HepG2 (cell line): ENCODE results near the gene WDR37. TPM values are rescaled to one million over a fixed set of nuclear protein-coding genes. Genes with fewer than 3 reads are reported as not detected.
A peak's percentile ranks its signal among the peaks of the same experiment; 100 is the strongest.

ENCODE experiments used
- ATAC-seq: fragments of 200-7000 bp; cut with Tn5 transposase; 3 replicates; pipeline ENCODE4 v1.9.1; 2020; ENCODE audit warnings: mild to moderate bottlenecking, moderate library complexity
- BruUV-seq: library from RNA; stranded (reverse); fragments of 400-500 nt; replicated peaks from 2 replicates; lab custom pipeline; 2021; lab: Mats Ljungman, UMichigan
- CTCF ChIA-PET: fragments of 300-600 bp; formaldehyde crosslinking; extraction: SDS; loops from one replicate; lab custom pipeline; 2021; ENCODE audit warnings: low total read pairs, inconsistent platforms, low intra/inter-chr PET ratio; lab: Yijun Ruan, JAX
- POLR2A ChIA-PET: fragments of 350-600 bp; sonication (Branson Sonifier 250); formaldehyde crosslinking; loops from one replicate; lab custom pipeline; 2020; ENCODE audit warnings: antibody characterized with exemption, inconsistent platforms; lab: Yijun Ruan, JAX
- DNase-seq: peaks from one replicate; pipeline ENCODE4 v3.0.0-alpha.2; 2015; ENCODE audit warnings: low spot score
- FAIRE-seq: peaks from 3 replicates; lab custom pipeline; 2011; peaks lifted over from hg19 to GRCh38; lab: Jason Lieb, UNC
- H2AFZ ChIP-seq: one replicate; pipeline ENCODE4 v1.6.1; 2011; ENCODE audit warnings: low read length, inconsistent platforms
- H3K27ac ChIP-seq: fragments of 300-600 bp; 3 replicates; pipeline ENCODE4 v1.8.0; 2011; ENCODE audit warnings: mixed run types, mild to moderate bottlenecking, mixed read lengths, low read length, inconsistent platforms; ENCODE audit not compliant: insufficient read depth; ENCODE audit errors: extremely low read length
- H3K27me3 ChIP-seq, 2 experiments: fragments of 200-600 bp in 1 of 2; 2 replicates in 1 of 2; 3 replicates in 1 of 2; pipeline versions ENCODE4 v1.6.0 to v1.8.0; 2011; ENCODE audit warnings: low read length in 2 of 2, mild to moderate bottlenecking in 2 of 2, moderate library complexity in 2 of 2, inconsistent platforms in 1 of 2; ENCODE audit not compliant: insufficient read depth in 2 of 2, control insufficient read depth in 1 of 2
- H3K36me3 ChIP-seq, 2 experiments: fragments of 200-600 bp in 1 of 2; replicated peaks in 1 of 2; 2 replicates in 1 of 2; 3 replicates in 1 of 2; pipeline versions ENCODE4 v1.5.1 to v1.8.0; 2011; ENCODE audit warnings: low read length in 2 of 2, inconsistent platforms in 1 of 2; ENCODE audit not compliant: insufficient read depth in 2 of 2, control insufficient read depth in 1 of 2
- H3K4me1 ChIP-seq: 2 replicates; pipeline ENCODE4 v1.5.1; 2012; ENCODE audit warnings: low read length, inconsistent platforms; ENCODE audit not compliant: insufficient read depth
- H3K4me2 ChIP-seq: 2 replicates; pipeline ENCODE4 v1.6.0; 2011; ENCODE audit warnings: low read depth, low read length, inconsistent platforms
- H3K4me3 ChIP-seq, 3 experiments: fragments of 200-600 bp in 1 of 3; sonication (generic), shearing (Covaris generic) in 1 of 3; replicated peaks in 1 of 3; 2 replicates each; pipeline ENCODE4 v1.5.1; 2011 to 2016; ENCODE audit warnings: low read length in 3 of 3, inconsistent platforms in 2 of 3, low read depth in 2 of 3, mild to moderate bottlenecking in 2 of 3, control low read depth in 1 of 3, mixed read lengths in 1 of 3; ENCODE audit not compliant: insufficient read depth in 1 of 3
- H3K79me2 ChIP-seq: one replicate; pipeline ENCODE4 v1.6.1; 2011; ENCODE audit warnings: low read length, inconsistent platforms; ENCODE audit not compliant: insufficient read depth
- H3K9ac ChIP-seq: 2 replicates; pipeline ENCODE4 v1.6.0; 2011; ENCODE audit warnings: mild to moderate bottlenecking, low read depth, low read length, inconsistent platforms; ENCODE audit not compliant: insufficient read depth
- H3K9me3 ChIP-seq: 2 replicates; pipeline ENCODE4 v1.5.1; 2012; ENCODE audit warnings: mild to moderate bottlenecking, low read length
- H4K20me1 ChIP-seq: 2 replicates; pipeline ENCODE4 v1.6.0; 2011; ENCODE audit warnings: inconsistent platforms, mild to moderate bottlenecking, low read length, moderate library complexity; ENCODE audit not compliant: insufficient read depth
- CHCHD3 ChIP-seq: sonication (generic); formaldehyde crosslinking; IDR thresholded peaks from 2 replicates; pipeline ENCODE4 v1.8.0; 2022; ENCODE audit warnings: mild to moderate bottlenecking, missing genetic modification reagents, moderate library complexity
- DR1 ChIP-seq: sonication (generic); formaldehyde crosslinking; IDR thresholded peaks from 2 replicates; pipeline ENCODE4 v1.8.0; 2021; ENCODE audit warnings: mild to moderate bottlenecking, missing genetic modification reagents, inconsistent platforms
- EEA1 ChIP-seq: sonication (generic); formaldehyde crosslinking; IDR thresholded peaks from 2 replicates; pipeline ENCODE4 v1.5.1; 2020; ENCODE audit warnings: mild to moderate bottlenecking, missing genetic modification reagents, borderline replicate concordance
- HOXA5 ChIP-seq: sonication (generic); formaldehyde crosslinking; IDR thresholded peaks from 2 replicates; pipeline ENCODE4 v1.4.0; 2020; ENCODE audit warnings: missing genetic modification reagents
- MEIS2 ChIP-seq: sonication (generic); formaldehyde crosslinking; IDR thresholded peaks from 2 replicates; pipeline ENCODE4 v1.9.0; 2021; ENCODE audit warnings: mild to moderate bottlenecking, missing genetic modification reagents
- SNRNP70 ChIP-seq: fragments of 200-400 bp; formaldehyde crosslinking; IDR thresholded peaks from 2 replicates; pipeline ENCODE4 v1.6.1; 2017; ENCODE audit warnings: mild to moderate bottlenecking, low read depth, low read length, moderate library complexity
- TMF1 ChIP-seq: sonication (generic); formaldehyde crosslinking; IDR thresholded peaks from 2 replicates; pipeline ENCODE4 v1.8.1; 2022; ENCODE audit warnings: low read depth, missing genetic modification reagents
- U2AF2 ChIP-seq: fragments of 200-400 bp; formaldehyde crosslinking; IDR thresholded peaks from 2 replicates; pipeline ENCODE4 v1.6.1; 2017; ENCODE audit warnings: low read depth, mild to moderate bottlenecking, low read length
- ZFP37 ChIP-seq: sonication (generic); formaldehyde crosslinking; IDR thresholded peaks from 2 replicates; pipeline ENCODE4 v1.4.0; 2020; ENCODE audit warnings: missing genetic modification reagents, borderline replicate concordance
- ZNF33A ChIP-seq: sonication (generic); formaldehyde crosslinking; IDR thresholded peaks from 2 replicates; pipeline ENCODE4 v1.5.1; 2020; ENCODE audit warnings: missing genetic modification reagents, mild to moderate bottlenecking, moderate library complexity, borderline replicate concordance
- ZNF44 ChIP-seq: sonication (generic); formaldehyde crosslinking; IDR thresholded peaks from 2 replicates; pipeline ENCODE4 v1.5.1; 2020; ENCODE audit warnings: mild to moderate bottlenecking, missing genetic modification reagents
- ZNF816 ChIP-seq: sonication (generic); formaldehyde crosslinking; IDR thresholded peaks from 2 replicates; pipeline ENCODE4 v1.8.0; 2022; ENCODE audit warnings: missing genetic modification reagents, mild to moderate bottlenecking, borderline replicate concordance
- ZSCAN21 ChIP-seq: sonication (generic); formaldehyde crosslinking; IDR thresholded peaks from 2 replicates; pipeline ENCODE4 v1.8.0; 2022; ENCODE audit warnings: mild to moderate bottlenecking, missing genetic modification reagents, moderate library complexity, borderline replicate concordance
- WGBS: methylation state at CpG from one replicate; pipeline ENCODE4 v1.1.6; 2017; ENCODE audit warnings: low lambda C conversion rate; 5-methylcytosine and 5-hydroxymethylcytosine counted together
- in situ Hi-C: cut with HindIII; loops from 2 replicates; pipeline ENCODE4 v1.10.0; 2017; ENCODE audit warnings: low pct_unique_long_range_greater_than_20kb; ENCODE audit not compliant: extremely low pct_ligation_motif_present
- intact Hi-C: fragments of 100-400 bp; cut with micrococcal nuclease; formaldehyde crosslinking; loops from one replicate; pipeline ENCODE4 v1.10.0; 2022; ENCODE audit not compliant: unreplicated experiment
- polyA plus RNA-seq, 8 experiments: library from polyadenylated mRNA; depleted of rRNA in 3 of 8; stranded (reverse) in 7 of 8; unstranded in 1 of 8; fragments of >200 nt; fragmentation: Illumina TruSeq in 4 of 8; extraction: Trizol in 4 of 8; gene quantifications; 2 replicates each; pipeline versions ENCODE4 v1.2.1 to v1.2.3, GENCODE V29; 2011 to 2016; ENCODE audit warnings: low read depth in 4 of 8, missing spikeins in 1 of 8, mixed read lengths in 1 of 8; ENCODE audit not compliant: insufficient read depth in 1 of 8
- total RNA-seq, 5 experiments: library from RNA; depleted of rRNA; stranded (reverse); fragments of >200 nt; fragmentation: Illumina TruSeq; extraction: Trizol; gene quantifications; 2 replicates each; pipeline ENCODE4 v1.2.3, GENCODE V29; 2016; ENCODE audit warnings: low read depth in 1 of 5
- TF ChIP-seq, protein P1 (sequence below): sonication (generic); formaldehyde crosslinking; IDR thresholded peaks from 2 replicates; pipeline ENCODE4 v1.4.0; 2020; ENCODE audit warnings: missing genetic modification reagents
- TF ChIP-seq, protein P2 (sequence below): sonication (generic); formaldehyde crosslinking; conservative IDR thresholded peaks from 2 replicates; pipeline ENCODE4 v1.8.1; 2023; ENCODE audit warnings: missing genetic modification reagents
- TF ChIP-seq, protein P3 (sequence below): sonication (generic); formaldehyde crosslinking; IDR thresholded peaks from 2 replicates; pipeline ENCODE4 v1.5.1; 2020; ENCODE audit warnings: mild to moderate bottlenecking, missing genetic modification reagents, moderate library complexity
- TF ChIP-seq, protein P4 (sequence below): sonication (generic); formaldehyde crosslinking; IDR thresholded peaks from 2 replicates; pipeline ENCODE4 v1.4.0; 2020; ENCODE audit warnings: mild to moderate bottlenecking, missing genetic modification reagents

The WDR37 gene
- total and polyA plus RNA-seq, 2 of the 13 experiments (the other 11 are each of a cell fraction or from before 2014, with no cell fraction given): 5.9 to 7.5 TPM

DNA sequence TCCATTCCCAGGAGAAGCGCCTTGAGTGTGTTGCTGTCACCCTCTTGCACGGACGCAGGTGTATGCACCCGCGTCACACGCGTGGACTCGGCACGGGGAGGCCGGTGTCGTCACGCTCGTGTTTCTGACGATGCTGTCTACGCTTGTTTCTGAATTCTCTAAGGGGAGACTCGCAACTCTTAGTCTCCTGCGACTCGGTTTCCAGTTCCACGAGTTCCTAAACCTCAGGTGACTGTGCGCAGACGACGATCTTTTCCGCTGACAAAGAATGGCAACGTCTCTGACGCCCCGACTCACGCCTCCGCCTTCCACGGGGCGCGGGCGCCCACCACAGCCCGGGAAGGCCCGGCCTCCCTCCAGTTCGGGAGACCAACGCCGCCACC lies 7.8 kb upstream of the WDR37 start (continued):
- TF ChIP-seq, protein P1, sequence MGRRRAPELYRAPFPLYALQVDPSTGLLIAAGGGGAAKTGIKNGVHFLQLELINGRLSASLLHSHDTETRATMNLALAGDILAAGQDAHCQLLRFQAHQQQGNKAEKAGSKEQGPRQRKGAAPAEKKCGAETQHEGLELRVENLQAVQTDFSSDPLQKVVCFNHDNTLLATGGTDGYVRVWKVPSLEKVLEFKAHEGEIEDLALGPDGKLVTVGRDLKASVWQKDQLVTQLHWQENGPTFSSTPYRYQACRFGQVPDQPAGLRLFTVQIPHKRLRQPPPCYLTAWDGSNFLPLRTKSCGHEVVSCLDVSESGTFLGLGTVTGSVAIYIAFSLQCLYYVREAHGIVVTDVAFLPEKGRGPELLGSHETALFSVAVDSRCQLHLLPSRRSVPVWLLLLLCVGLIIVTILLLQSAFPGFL: no peak
- TF ChIP-seq DR1 (CRISPR knock-in tag): no peak
- TF ChIP-seq EEA1 (CRISPR knock-in tag): no peak
- TF ChIP-seq, protein P2, sequence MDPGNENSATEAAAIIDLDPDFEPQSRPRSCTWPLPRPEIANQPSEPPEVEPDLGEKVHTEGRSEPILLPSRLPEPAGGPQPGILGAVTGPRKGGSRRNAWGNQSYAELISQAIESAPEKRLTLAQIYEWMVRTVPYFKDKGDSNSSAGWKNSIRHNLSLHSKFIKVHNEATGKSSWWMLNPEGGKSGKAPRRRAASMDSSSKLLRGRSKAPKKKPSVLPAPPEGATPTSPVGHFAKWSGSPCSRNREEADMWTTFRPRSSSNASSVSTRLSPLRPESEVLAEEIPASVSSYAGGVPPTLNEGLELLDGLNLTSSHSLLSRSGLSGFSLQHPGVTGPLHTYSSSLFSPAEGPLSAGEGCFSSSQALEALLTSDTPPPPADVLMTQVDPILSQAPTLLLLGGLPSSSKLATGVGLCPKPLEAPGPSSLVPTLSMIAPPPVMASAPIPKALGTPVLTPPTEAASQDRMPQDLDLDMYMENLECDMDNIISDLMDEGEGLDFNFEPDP (CRISPR knock-in tag): 0 out of 2 replicates have a peak, but pooled peaks have one; percentile 8
- 0 out of 2 replicates have a peak, but pooled peaks have one; percentile 21 for TF ChIP-seq ZSCAN21 (CRISPR knock-in tag)
- no peak for TF ChIP-seq ZFP37 (CRISPR knock-in tag)
- TF ChIP-seq ZNF33A (CRISPR knock-in tag): peak; percentile 44; the same call in 1 of the 2 replicates
- peak; percentile 62; the same call in 1 of the 2 replicates for TF ChIP-seq CHCHD3 (CRISPR knock-in tag)
- TF ChIP-seq, all 625 proteins: peak for 22

DNA sequence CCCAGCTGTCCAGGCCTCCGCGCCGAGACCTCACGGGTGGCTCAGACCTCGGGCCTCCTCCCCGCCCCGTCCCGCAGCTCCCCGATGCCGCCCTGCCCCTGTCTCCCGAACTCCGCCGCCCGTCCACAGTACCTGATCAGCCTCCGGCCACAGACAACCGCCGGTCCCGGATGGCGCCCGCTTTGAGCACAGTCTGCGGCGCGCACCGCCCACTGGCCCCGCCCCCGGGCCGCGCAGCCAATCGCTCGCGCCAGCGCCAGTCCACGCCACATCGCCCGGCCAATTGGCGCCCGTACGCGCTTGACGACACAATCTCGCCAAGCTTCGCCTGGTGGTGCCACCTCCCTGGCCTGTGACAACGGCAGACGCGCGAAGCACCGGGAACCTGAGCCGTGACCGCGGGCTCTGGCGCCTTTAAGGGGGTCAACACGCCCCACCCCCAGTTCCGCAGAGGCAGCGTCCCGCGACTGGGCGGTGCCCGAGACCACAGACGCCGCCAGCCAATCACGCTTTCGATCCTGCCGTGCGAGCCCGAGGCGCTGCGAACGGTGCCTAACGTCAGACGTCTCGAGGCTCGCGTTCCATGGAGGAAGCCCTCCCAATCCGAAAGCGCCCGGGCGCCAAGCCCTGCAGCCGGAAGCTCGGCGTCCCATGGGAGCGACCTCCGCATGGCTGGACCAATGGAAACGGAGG lies 7.3 kb upstream of the WDR37 start, which contains the start of gene IDI1:
Gene IDI1 (minus strand): TSS at position 388 of the 693 bp plus-strand sequence. CDS start 116 bp downstream, at position 272.
- CTCF ChIA-PET: no interaction called here
- TF ChIP-seq MEIS2 (CRISPR knock-in tag): peak; percentile 12; the same call in 1 of the 2 replicates
- TF ChIP-seq, protein P3, sequence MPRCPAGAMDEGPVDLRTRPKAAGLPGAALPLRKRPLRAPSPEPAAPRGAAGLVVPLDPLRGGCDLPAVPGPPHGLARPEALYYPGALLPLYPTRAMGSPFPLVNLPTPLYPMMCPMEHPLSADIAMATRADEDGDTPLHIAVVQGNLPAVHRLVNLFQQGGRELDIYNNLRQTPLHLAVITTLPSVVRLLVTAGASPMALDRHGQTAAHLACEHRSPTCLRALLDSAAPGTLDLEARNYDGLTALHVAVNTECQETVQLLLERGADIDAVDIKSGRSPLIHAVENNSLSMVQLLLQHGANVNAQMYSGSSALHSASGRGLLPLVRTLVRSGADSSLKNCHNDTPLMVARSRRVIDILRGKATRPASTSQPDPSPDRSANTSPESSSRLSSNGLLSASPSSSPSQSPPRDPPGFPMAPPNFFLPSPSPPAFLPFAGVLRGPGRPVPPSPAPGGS (CRISPR knock-in tag): peak; percentile 87
- peak; percentile 91 for TF ChIP-seq TMF1 (CRISPR knock-in tag)
- peak; percentile 64; the same call in 1 of the 2 replicates for TF ChIP-seq ZNF816 (CRISPR knock-in tag)
- TF ChIP-seq, protein P4, sequence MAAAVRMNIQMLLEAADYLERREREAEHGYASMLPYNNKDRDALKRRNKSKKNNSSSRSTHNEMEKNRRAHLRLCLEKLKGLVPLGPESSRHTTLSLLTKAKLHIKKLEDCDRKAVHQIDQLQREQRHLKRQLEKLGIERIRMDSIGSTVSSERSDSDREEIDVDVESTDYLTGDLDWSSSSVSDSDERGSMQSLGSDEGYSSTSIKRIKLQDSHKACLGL (CRISPR knock-in tag): peak; percentile 86
- peak; percentile 79 for TF ChIP-seq HOXA5 (CRISPR knock-in tag)
- 0 out of 2 replicates have a peak, but pooled peaks have one; percentile 69 for TF ChIP-seq ZNF44 (CRISPR knock-in tag)
- TF ChIP-seq U2AF2: no peak
- TF ChIP-seq SNRNP70: no peak

More for the DNA sequence above, 7.3 kb upstream of the WDR37 start, which contains the start of gene IDI1:
- DNase-seq: peak; percentile 96
- peaks cover 44% of the 10 kb centered on the region for H4K20me1 ChIP-seq
- peaks cover 59% of the 10 kb centered on the region for H3K4me1 ChIP-seq
- BruUV-seq: no TSS peak
- peaks cover 3 to 17% of the 10 kb centered on the region in 2 experiments; a peak in 3 of 5 replicates for H3K36me3 ChIP-seq
- no peaks in the 10 kb centered on the region; a peak in 1 of 5 replicates for H3K27me3 ChIP-seq
- H3K27ac ChIP-seq: peak within 1 kb of the TSS; percentile 96
- ATAC-seq: peak; percentile 92
- no peak within 1 kb of the TSS for H2AFZ ChIP-seq
- H3K9ac ChIP-seq: peak within 1 kb of the TSS; percentile 94
- peaks cover 80% of the 10 kb centered on the region for H3K79me2 ChIP-seq
- 0% methylated on average over 5 of the region's 83 CpGs for WGBS
- peak within 1 kb of the TSS; percentile 85 for H3K4me2 ChIP-seq
- intact Hi-C loops: loop anchor here (2.0 to 5.0 kb wide), 2 partner anchors 62 to 118 kb away; partner anchors contain the start of genes GTPBP4 and LARP4B
- POLR2A ChIA-PET: interaction anchor here (0.9 to 1.9 kb wide), 21 partner anchors 9 to 231 kb away, joined by 3 to 15 read pairs (median 5); partner anchors contain the start of genes GTPBP4 and LARP4B
- no peaks in the 10 kb centered on the region for H3K9me3 ChIP-seq
- peak; percentile 61 for FAIRE-seq
- peak within 1 kb of the TSS; percentile 80 to 98 (median 93) for H3K4me3 ChIP-seq
- in situ Hi-C loops: no loop called here
